Camera-type eye (tissue), 1 donor: ENCODE results near the gene SFI1. TPM values are rescaled to one million over a fixed set of nuclear protein-coding genes. Genes with fewer than 3 reads are reported as not detected.

Experiments used
- total RNA-seq: library from RNA; depleted of rRNA; stranded (reverse); fragments of >200 nt; gene quantifications from one replicate; pipeline ENCODE4 v1.2.3, GENCODE V29; 2014

The SFI1 gene, protein sequence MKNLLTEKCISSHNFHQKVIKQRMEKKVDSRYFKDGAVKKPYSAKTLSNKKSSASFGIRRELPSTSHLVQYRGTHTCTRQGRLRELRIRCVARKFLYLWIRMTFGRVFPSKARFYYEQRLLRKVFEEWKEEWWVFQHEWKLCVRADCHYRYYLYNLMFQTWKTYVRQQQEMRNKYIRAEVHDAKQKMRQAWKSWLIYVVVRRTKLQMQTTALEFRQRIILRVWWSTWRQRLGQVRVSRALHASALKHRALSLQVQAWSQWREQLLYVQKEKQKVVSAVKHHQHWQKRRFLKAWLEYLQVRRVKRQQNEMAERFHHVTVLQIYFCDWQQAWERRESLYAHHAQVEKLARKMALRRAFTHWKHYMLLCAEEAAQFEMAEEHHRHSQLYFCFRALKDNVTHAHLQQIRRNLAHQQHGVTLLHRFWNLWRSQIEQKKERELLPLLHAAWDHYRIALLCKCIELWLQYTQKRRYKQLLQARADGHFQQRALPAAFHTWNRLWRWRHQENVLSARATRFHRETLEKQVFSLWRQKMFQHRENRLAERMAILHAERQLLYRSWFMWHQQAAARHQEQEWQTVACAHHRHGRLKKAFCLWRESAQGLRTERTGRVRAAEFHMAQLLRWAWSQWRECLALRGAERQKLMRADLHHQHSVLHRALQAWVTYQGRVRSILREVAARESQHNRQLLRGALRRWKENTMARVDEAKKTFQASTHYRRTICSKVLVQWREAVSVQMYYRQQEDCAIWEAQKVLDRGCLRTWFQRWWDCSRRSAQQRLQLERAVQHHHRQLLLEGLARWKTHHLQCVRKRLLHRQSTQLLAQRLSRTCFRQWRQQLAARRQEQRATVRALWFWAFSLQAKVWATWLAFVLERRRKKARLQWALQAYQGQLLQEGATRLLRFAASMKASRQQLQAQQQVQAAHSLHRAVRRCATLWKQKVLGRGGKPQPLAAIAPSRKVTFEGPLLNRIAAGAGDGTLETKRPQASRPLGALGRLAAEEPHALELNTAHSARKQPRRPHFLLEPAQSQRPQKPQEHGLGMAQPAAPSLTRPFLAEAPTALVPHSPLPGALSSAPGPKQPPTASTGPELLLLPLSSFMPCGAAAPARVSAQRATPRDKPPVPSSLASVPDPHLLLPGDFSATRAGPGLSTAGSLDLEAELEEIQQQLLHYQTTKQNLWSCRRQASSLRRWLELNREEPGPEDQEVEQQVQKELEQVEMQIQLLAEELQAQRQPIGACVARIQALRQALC
- 37.3 TPM for total RNA-seq

GRCh38 chr22:31496007-31496734 lies at the start of gene SFI1:
TSS of gene SFI1 (plus strand) at chr22:31496536. CDS start at chr22:31508285, 11,749 bp downstream.

GRCh38 chr22:31489632-31490495 lies 6.5 kb upstream of the SFI1 start, which contains the start of gene EIF4ENIF1:
TSS of gene EIF4ENIF1 (minus strand) at chr22:31489842. CDS start at chr22:31488718, 1,124 bp downstream.

GRCh38 chr22:31661851-31662667 lies 165.7 kb downstream of the SFI1 start, which contains the start of gene PISD:
TSS of gene PISD (minus strand) at chr22:31662215. CDS start at chr22:31662208, 7 bp downstream.

Other genes starting within 250 kb of the SFI1 start
- gene PIK3IP1, start 204.0 kb upstream of the SFI1 start, total RNA-seq: 23.3 TPM
- 43.4 TPM for gene PATZ1, start 150.2 kb upstream of the SFI1 start, total RNA-seq
- 80.5 TPM for gene DRG1, start 96.9 kb upstream of the SFI1 start, total RNA-seq
- 17.7 TPM for gene EIF4ENIF1, start 6.7 kb upstream of the SFI1 start, total RNA-seq
- gene PISD, start 165.7 kb downstream of the SFI1 start, total RNA-seq: 45.3 TPM